H1 (cell line): ENCODE results near the gene SEC14L5. TPM values are rescaled to one million over a fixed set of nuclear protein-coding genes. Genes with fewer than 3 reads are reported as not detected.

Source experiments
- CTCF ChIA-PET: fragments of 300-600 bp; sonication (Branson Sonifier 250); formaldehyde crosslinking; loops from one replicate; lab custom pipeline; 2021; ENCODE audit not compliant: partially characterized antibody; lab: Charles Lee
- POLR2A ChIA-PET: fragments of 300-600 bp; sonication (Branson Sonifier 250); formaldehyde crosslinking; loops from one replicate; lab custom pipeline; 2021; ENCODE audit warnings: inconsistent platforms; ENCODE audit not compliant: partially characterized antibody; lab: Charles Lee
- DNase-seq, 2 experiments: peaks; one replicate each; pipeline versions ENCODE4 v3.0.0 to v3.0.0-alpha.2; 2010 to 2022; ENCODE audit warnings: low spot score in 2 of 2, low read depth in 1 of 2, mixed read lengths in 1 of 2
- FAIRE-seq: peaks from 2 replicates; lab custom pipeline; 2011; peaks lifted over from hg19 to GRCh38; lab: Jason Lieb, UNC
- H2AFZ ChIP-seq: 2 replicates; pipeline ENCODE4 v1.8.1; 2012; ENCODE audit warnings: low read length, inconsistent platforms
- H2AK5ac ChIP-seq: 2 replicates; pipeline ENCODE4 v1.6.1; 2013; ENCODE audit warnings: low read depth, low read length
- H2BK120ac ChIP-seq: replicated peaks from 2 replicates; pipeline ENCODE3; 2013; ENCODE audit warnings: low read depth, low read length, inconsistent platforms
- H2BK12ac ChIP-seq: 2 replicates; pipeline ENCODE4 v1.6.1; 2013; ENCODE audit warnings: low read depth, low read length
- H2BK15ac ChIP-seq: 2 replicates; pipeline ENCODE4 v1.6.1; 2013; ENCODE audit warnings: low read length
- H2BK20ac ChIP-seq: 2 replicates; pipeline ENCODE4 v1.6.1; 2013; ENCODE audit warnings: low read length
- H2BK5ac ChIP-seq: 2 replicates; pipeline ENCODE4 v1.6.1; 2013; ENCODE audit warnings: low read depth, low read length
- H3K14ac ChIP-seq: 2 replicates; pipeline ENCODE4 v1.6.1; 2013; ENCODE audit warnings: inconsistent platforms; ENCODE audit not compliant: insufficient read length
- H3K18ac ChIP-seq: 2 replicates; pipeline ENCODE4 v1.6.1; 2013; ENCODE audit warnings: low read length; ENCODE audit errors: extremely low read depth
- H3K23ac ChIP-seq: 2 replicates; pipeline ENCODE4 v1.6.1; 2013; ENCODE audit warnings: inconsistent platforms; ENCODE audit not compliant: insufficient read length
- H3K23me2 ChIP-seq: 2 replicates; pipeline ENCODE4 v1.6.1; 2013; ENCODE audit warnings: low read depth, low read length
- H3K27ac ChIP-seq: 2 replicates; pipeline ENCODE4 v1.6.1; 2011; ENCODE audit warnings: low read depth, low read length, inconsistent platforms
- H3K27me3 ChIP-seq, 4 experiments: replicated peaks in 1 of 4; 1 replicate in 1 of 4; 2 replicates in 3 of 4; pipeline versions ENCODE4 v1.6.1 to v1.8.1; 2011 to 2013; ENCODE audit warnings: low read length in 3 of 4, mild to moderate bottlenecking in 3 of 4, inconsistent platforms in 2 of 4, mixed read lengths in 2 of 4, moderate library complexity in 1 of 4; ENCODE audit not compliant: control insufficient read depth in 3 of 4, insufficient read depth in 3 of 4; ENCODE audit errors: extremely low read depth in 1 of 4
- H3K36me3 ChIP-seq, 4 experiments: 2 replicates each; pipeline versions ENCODE4 v1.6.1 to v1.8.1; 2011 to 2013; ENCODE audit warnings: mild to moderate bottlenecking in 4 of 4, low read length in 3 of 4, moderate library complexity in 2 of 4, control low read depth in 1 of 4, inconsistent platforms in 1 of 4; ENCODE audit not compliant: insufficient read depth in 4 of 4, control insufficient read depth in 2 of 4
- H3K4ac ChIP-seq: replicated peaks from 2 replicates; pipeline ENCODE3; 2013; ENCODE audit warnings: low read length, low read depth, mixed read lengths, inconsistent platforms; ENCODE audit not compliant: insufficient read length
- H3K4me1 ChIP-seq, 4 experiments: replicated peaks in 1 of 4; 1 replicate in 1 of 4; 2 replicates in 3 of 4; pipeline versions ENCODE4 v1.6.1 to v1.8.1; 2011 to 2013; ENCODE audit warnings: low read length in 3 of 4, inconsistent platforms in 2 of 4, mixed read lengths in 1 of 4; ENCODE audit not compliant: insufficient read depth in 4 of 4, control insufficient read depth in 3 of 4
- H3K4me2 ChIP-seq, 2 experiments: 2 replicates each; pipeline versions ENCODE4 v1.6.1 to v1.8.1; 2011 to 2013; ENCODE audit warnings: low read depth in 2 of 2, low read length in 2 of 2, control low read depth in 1 of 2, inconsistent platforms in 1 of 2, mild to moderate bottlenecking in 1 of 2; ENCODE audit not compliant: insufficient read depth in 1 of 2
- H3K4me3 ChIP-seq, 4 experiments: fragments of 200-600, 300-600 bp in 1 of 4; sonication (generic), shearing (Covaris generic), sonication (Bioruptor Twin) in 1 of 4; 2 replicates each; pipeline versions ENCODE4 v1.5.1 to v1.8.1; 2011 to 2016; ENCODE audit warnings: low read length in 4 of 4, low read depth in 3 of 4, control low read depth in 2 of 4, inconsistent platforms in 2 of 4, mild to moderate bottlenecking in 2 of 4, mixed read lengths in 1 of 4, moderate library complexity in 1 of 4; ENCODE audit not compliant: insufficient read depth in 2 of 4; ENCODE audit errors: extremely low read depth in 1 of 4
- H3K56ac ChIP-seq: replicated peaks from 2 replicates; pipeline ENCODE3; 2013; ENCODE audit warnings: low read depth, mild to moderate bottlenecking, mixed read lengths, low read length, inconsistent platforms; ENCODE audit not compliant: insufficient read length
- H3K79me1 ChIP-seq: 2 replicates; pipeline ENCODE4 v1.6.1; 2013; ENCODE audit warnings: low read depth, low read length, control low read depth
- H3K79me2 ChIP-seq, 2 experiments: 2 replicates each; pipeline versions ENCODE4 v1.6.1 to v1.8.1; 2012 to 2013; ENCODE audit warnings: low read length in 2 of 2, mild to moderate bottlenecking in 2 of 2, inconsistent platforms in 1 of 2; ENCODE audit not compliant: insufficient read depth in 2 of 2, control insufficient read depth in 1 of 2
- H3K9ac ChIP-seq, 4 experiments: replicated peaks in 1 of 4; 1 replicate in 1 of 4; 2 replicates in 3 of 4; pipeline versions ENCODE4 v1.6.1 to v1.8.1; 2011 to 2013; ENCODE audit warnings: low read depth in 3 of 4, low read length in 3 of 4, control low read depth in 2 of 4, mild to moderate bottlenecking in 2 of 4, moderate library complexity in 2 of 4, inconsistent platforms in 1 of 4; ENCODE audit errors: extremely low read depth in 1 of 4
- H3K9me3 ChIP-seq, 2 experiments: 2 replicates each; pipeline versions ENCODE4 v1.6.1 to v1.8.1; 2012 to 2013; ENCODE audit warnings: mild to moderate bottlenecking in 2 of 2, moderate library complexity in 2 of 2, control low read depth in 1 of 2, inconsistent platforms in 1 of 2, low read depth in 1 of 2, low read length in 1 of 2, mixed read lengths in 1 of 2; ENCODE audit not compliant: insufficient read depth in 2 of 2
- H4K20me1 ChIP-seq, 2 experiments: replicated peaks in 1 of 2; 2 replicates each; pipeline versions ENCODE3 to v1.8.1; 2011 to 2013; ENCODE audit warnings: inconsistent platforms in 2 of 2, low read length in 2 of 2, mild to moderate bottlenecking in 1 of 2; ENCODE audit not compliant: insufficient read depth in 2 of 2, control insufficient read depth in 1 of 2
- H4K5ac ChIP-seq: 2 replicates; pipeline ENCODE4 v1.6.1; 2013; ENCODE audit warnings: low read length, low read depth, mixed read lengths, inconsistent platforms; ENCODE audit not compliant: insufficient read length
- H4K8ac ChIP-seq: 2 replicates; pipeline ENCODE4 v1.8.0; 2013; ENCODE audit warnings: mild to moderate bottlenecking, moderate library complexity, low read length, inconsistent platforms; ENCODE audit not compliant: insufficient read depth; ENCODE audit errors: extremely low read depth
- H4K91ac ChIP-seq: replicated peaks from 2 replicates; pipeline ENCODE3; 2013; ENCODE audit warnings: low read length, mixed read lengths, inconsistent platforms; ENCODE audit not compliant: insufficient read length
- CTCF ChIP-seq, 3 experiments: IDR thresholded peaks; 1 replicate in 2 of 3; 2 replicates in 1 of 3; pipeline versions ENCODE4 v1.5.1 to v1.6.1; 2011; ENCODE audit warnings: low read length in 3 of 3, mild to moderate bottlenecking in 3 of 3, inconsistent platforms in 2 of 3, low read depth in 1 of 3, moderate library complexity in 1 of 3; ENCODE audit not compliant: insufficient read depth in 1 of 3; ENCODE audit errors: control extremely low read depth in 1 of 3
- SIRT6 ChIP-seq: IDR thresholded peaks from one replicate; pipeline ENCODE4 v1.7.1; 2012; ENCODE audit warnings: low read length, inconsistent platforms
- WGBS, 2 experiments: shearing (Covaris generic) in 1 of 2; methylation state at CpG; one replicate each; pipeline versions ENCODE4 v1.1.6 to v1.1.7; 2013 to 2015; ENCODE audit warnings: low lambda C conversion rate in 2 of 2, mixed read lengths in 2 of 2, inconsistent platforms in 1 of 2, low coverage in 1 of 2, missing lambda C conversion rate in 1 of 2; ENCODE audit not compliant: insufficient replicate concordance in 2 of 2, insufficient coverage in 1 of 2, insufficient read length in 1 of 2; ENCODE audit errors: extremely low coverage in 1 of 2, missing lambda C conversion rate in 1 of 2; 5-methylcytosine and 5-hydroxymethylcytosine counted together
- polyA plus RNA-seq, 7 experiments: library from polyadenylated mRNA; depleted of rRNA in 3 of 7; stranded (reverse) in 5 of 7; unstranded in 2 of 7; fragments of >200 nt in 5 of 7; fragments of 200-250 nt in 2 of 7; gene quantifications; 1 replicate in 5 of 7; 2 replicates in 1 of 7; 4 replicates in 1 of 7; pipeline versions ENCODE4 v1.2.1 to v1.2.3, GENCODE V29; 2011 to 2013; ENCODE audit warnings: missing spikeins in 2 of 7, mixed read lengths in 2 of 7
- total RNA-seq: library from RNA; stranded (reverse); fragmentation: NEBNext Ultra II Directional; extraction: Animal tissue kit (Norgen Biotek cat#: 25700); gene quantifications from 2 replicates; pipeline ENCODE4 v1.2.1, GENCODE V29; 2021

The SEC14L5 gene
- total and polyA plus RNA-seq, 2 of the 8 experiments (the other 6 are each of a cell fraction or from before 2014, with no cell fraction given), result 1.9 to 3.0 TPM

- DNase-seq (no peak), FAIRE-seq (no peak)
- no peaks in the 10 kb centered on the region for H3K79me2 ChIP-seq
- H4K5ac ChIP-seq, result no peak overlapping the region
- no peak overlapping the region for H3K56ac ChIP-seq
- H3K4me1 ChIP-seq, result peaks cover 0 to 3% (median 0%) of the 10 kb centered on the region in 4 experiments; a peak in 1 of 7 replicates
- H4K8ac ChIP-seq, result no peak overlapping the region
- H3K9ac ChIP-seq, result no peak overlapping the region
- H3K23me2 ChIP-seq, result no peaks in the 10 kb centered on the region; the same call in 1 of the 2 replicates
- H2BK5ac ChIP-seq, result no peak overlapping the region
- no peak overlapping the region for H4K91ac ChIP-seq
- no peaks in the 10 kb centered on the region for H3K9me3 ChIP-seq
- no peaks in the 10 kb centered on the region for H3K27me3 ChIP-seq
- H2AK5ac ChIP-seq, result no peak overlapping the region
- TF ChIP-seq SIRT6 (no peak), CTCF (IDR thresholded peaks at IDR 0.05; ENCODE audit: control extremely low read depth in 1 of 3, insufficient read depth in 1 of 3, low read depth in 1 of 3, low read length in 3 of 3) (peak in 1 of 3 experiments; percentile 16; a peak in 1 of 4 replicates)
- ChIA-PET CTCF (no interaction called here), POLR2A (no interaction called here)
- no peak overlapping the region for H2BK120ac ChIP-seq
- no peak overlapping the region for H3K14ac ChIP-seq
- H3K27ac ChIP-seq, result no peak overlapping the region
- no peak overlapping the region for H2BK20ac ChIP-seq
- H2BK15ac ChIP-seq, result no peak overlapping the region
- H3K4me3 ChIP-seq, result no peak overlapping the region
- H3K79me1 ChIP-seq, result no peaks in the 10 kb centered on the region
- H3K18ac ChIP-seq, result no peak overlapping the region
- H4K20me1 ChIP-seq, result no peaks in the 10 kb centered on the region
- H3K36me3 ChIP-seq, result no peaks in the 10 kb centered on the region
- no peak overlapping the region for H3K23ac ChIP-seq
- 87% methylated on average over 7 of the region's 7 CpGs; no CpG with 5 or more reads in 1 of the 2 experiments for WGBS, 2 experiments
- H2AFZ ChIP-seq, result no peak overlapping the region
- no peak overlapping the region for H3K4ac ChIP-seq
- no peak overlapping the region for H2BK12ac ChIP-seq
- no peak overlapping the region for H3K4me2 ChIP-seq
Measured at GRCh38 chr16:4909825-4910224, 48.3 kb upstream of the SEC14L5 start.
